ENCODE measurements around the gene FAM193A. TPM values are rescaled to one million over a fixed set of nuclear protein-coding genes. Genes with fewer than 3 reads are reported as not detected.
"Not testable (repeated sequence)": the region's sequence is repeated elsewhere in the genome, so short reads cannot be mapped to it uniquely, and the experiment has no call there.

The FAM193A gene
- total RNA-seq, 1 donor from 2014 or later: 45.5 TPM

- Mint-ChIP-seq H3K9me3 (no peaks in the 10 kb centered on the region), H3K4me1 (peaks cover 34% of the 10 kb centered on the region), H3K27ac (ENCODE audit: unreplicated experiment) (peak overlapping the region; percentile 93), H3K4me3 (peak overlapping the region; percentile 18), H3K36me3 (ENCODE audit: low read depth) (peaks cover 17% of the 10 kb centered on the region), H3K27me3 (ENCODE audit: low read depth) (no peaks in the 10 kb centered on the region)
- peak; percentile 37 for DNase-seq (ENCODE audit: low read depth, low spot score)
- TF ChIP-seq CTCF (conservative IDR thresholded peaks at IDR 0.05): no peak
Measured at GRCh38 chr4:2671267-2671895, 134.9 kb downstream of the FAM193A start.

GRCh38 chr4:2672082-2672481, 135.6 kb downstream of the FAM193A start:
- peak overlapping the region; percentile 93 for H3K27ac Mint-ChIP-seq (ENCODE audit: unreplicated experiment)
- H3K27me3 Mint-ChIP-seq (ENCODE audit: low read depth): no peaks in the 10 kb centered on the region
- peaks cover 3% of the 10 kb centered on the region for H3K9me3 Mint-ChIP-seq
- DNase-seq (ENCODE audit: low read depth, low spot score): no peak
- H3K4me1 Mint-ChIP-seq: peaks cover 34% of the 10 kb centered on the region
- peak overlapping the region; percentile 31 for H3K4me3 Mint-ChIP-seq
- no peak for TF ChIP-seq CTCF (conservative IDR thresholded peaks at IDR 0.05)
- peaks cover 20% of the 10 kb centered on the region for H3K36me3 Mint-ChIP-seq (ENCODE audit: low read depth)

GRCh38 chr4:2672700-2673099, 136.3 kb downstream of the FAM193A start:
- Mint-ChIP-seq H3K4me1 (peaks cover 34% of the 10 kb centered on the region), H3K27me3 (ENCODE audit: low read depth) (no peaks in the 10 kb centered on the region), H3K4me3 (no peak overlapping the region), H3K9me3 (peaks cover 3% of the 10 kb centered on the region), H3K36me3 (ENCODE audit: low read depth) (peaks cover 22% of the 10 kb centered on the region), H3K27ac (ENCODE audit: unreplicated experiment) (no peak overlapping the region)
- TF ChIP-seq CTCF (conservative IDR thresholded peaks at IDR 0.05): no peak
- no peak for DNase-seq (ENCODE audit: low read depth, low spot score)

GRCh38 chr4:2673157-2673556, 136.7 kb downstream of the FAM193A start:
- peak; percentile 41 for TF ChIP-seq CTCF (conservative IDR thresholded peaks at IDR 0.05)
- H3K36me3 Mint-ChIP-seq (ENCODE audit: low read depth): peaks cover 22% of the 10 kb centered on the region
- peaks cover 34% of the 10 kb centered on the region for H3K4me1 Mint-ChIP-seq
- DNase-seq (ENCODE audit: low read depth, low spot score): no peak
- no peak overlapping the region for H3K4me3 Mint-ChIP-seq
- H3K27me3 Mint-ChIP-seq (ENCODE audit: low read depth): no peaks in the 10 kb centered on the region
- H3K9me3 Mint-ChIP-seq: peaks cover 3% of the 10 kb centered on the region
- H3K27ac Mint-ChIP-seq (ENCODE audit: unreplicated experiment): no peak overlapping the region

GRCh38 chr4:2679762-2680161, 143.3 kb downstream of the FAM193A start:
- H3K36me3 Mint-ChIP-seq (ENCODE audit: low read depth): peaks cover 29% of the 10 kb centered on the region
- not testable (repeated sequence) for H3K27me3 Mint-ChIP-seq (ENCODE audit: low read depth); H3K4me1 Mint-ChIP-seq; H3K9me3 Mint-ChIP-seq; H3K27ac Mint-ChIP-seq (ENCODE audit: unreplicated experiment); H3K4me3 Mint-ChIP-seq; DNase-seq (ENCODE audit: low read depth, low spot score)

- no peaks in the 10 kb centered on the region for H3K9me3 Mint-ChIP-seq
- no peak overlapping the region for H3K4me3 Mint-ChIP-seq
- no peak for DNase-seq (ENCODE audit: low read depth, low spot score)
- H3K36me3 Mint-ChIP-seq (ENCODE audit: low read depth): peaks cover 34% of the 10 kb centered on the region
- no peak for TF ChIP-seq CTCF (conservative IDR thresholded peaks at IDR 0.05)
- no peaks in the 10 kb centered on the region for H3K27me3 Mint-ChIP-seq (ENCODE audit: low read depth)
- H3K4me1 Mint-ChIP-seq: no peaks in the 10 kb centered on the region
- no peak overlapping the region for H3K27ac Mint-ChIP-seq (ENCODE audit: unreplicated experiment)
Measured at GRCh38 chr4:2684486-2684885, 148.0 kb downstream of the FAM193A start.

Measured in neural crest cell (in vitro differentiated cells).